DOHH2 (cell line): Measurements from ENCODE around the gene RANBP1.

ENCODE experiments used
- H3F3A ChIP-seq: fragments of 200-600 bp; sonication (generic), shearing (Covaris generic); 2 replicates; pipeline ENCODE4 v1.6.0; 2016; ENCODE audit warnings: antibody characterized with exemption, mild to moderate bottlenecking; ENCODE audit not compliant: control insufficient read depth, insufficient read depth
- H3K27ac ChIP-seq: fragments of 200-600 bp; sonication (generic); 2 replicates; pipeline ENCODE4 v1.5.1; 2014; ENCODE audit warnings: low read depth, mild to moderate bottlenecking, low read length, moderate library complexity
- H3K27me3 ChIP-seq: fragments of 200-600 bp; sonication (generic); 2 replicates; pipeline ENCODE4 v1.6.1; 2014; ENCODE audit warnings: mild to moderate bottlenecking, low read length, mixed read lengths; ENCODE audit not compliant: control insufficient read depth
- H3K36me3 ChIP-seq: fragments of 200-600 bp; sonication (generic); 2 replicates; pipeline ENCODE4 v1.6.1; 2014; ENCODE audit warnings: mild to moderate bottlenecking, low read length, moderate library complexity, mixed read lengths; ENCODE audit not compliant: control insufficient read depth
- H3K4me1 ChIP-seq: fragments of 200-600 bp; sonication (generic); 2 replicates; pipeline ENCODE4 v1.6.1; 2014; ENCODE audit warnings: mild to moderate bottlenecking, low read length, mixed read lengths; ENCODE audit not compliant: control insufficient read depth
- H3K4me2 ChIP-seq: fragments of 200-600 bp; sonication (generic); 2 replicates; pipeline ENCODE4 v1.6.0; 2014; ENCODE audit warnings: mild to moderate bottlenecking, low read length, moderate library complexity
- H3K4me3 ChIP-seq: fragments of 200-600 bp; sonication (generic); 2 replicates; pipeline ENCODE4 v1.5.1; 2014; ENCODE audit warnings: mild to moderate bottlenecking, low read length, mixed read lengths
- H3K79me2 ChIP-seq: fragments of 200-600 bp; sonication (generic); 2 replicates; pipeline ENCODE4 v1.6.1; 2014; ENCODE audit warnings: mild to moderate bottlenecking, low read length, mixed read lengths; ENCODE audit not compliant: control insufficient read depth
- H3K9me2 ChIP-seq: fragments of 200-600 bp; sonication (generic); replicated peaks from 2 replicates; pipeline ENCODE4 v1.6.1; 2014; ENCODE audit warnings: mild to moderate bottlenecking, low read length, mixed read lengths; ENCODE audit not compliant: control insufficient read depth
- H3K9me3 ChIP-seq: fragments of 200-600 bp; sonication (generic); 2 replicates; pipeline ENCODE4 v1.6.1; 2014; ENCODE audit warnings: antibody characterized with exemption, low read length, mixed read lengths; ENCODE audit not compliant: control insufficient read depth, insufficient read depth
- H4K20me1 ChIP-seq: fragments of 200-600 bp; sonication (generic); 2 replicates; pipeline ENCODE4 v1.6.0; 2014; ENCODE audit warnings: low read depth, mild to moderate bottlenecking, antibody characterized with exemption, low read length, moderate library complexity; ENCODE audit not compliant: control insufficient read depth, insufficient read depth
- CTCF ChIP-seq: fragments of 200-600 bp; sonication (generic); IDR thresholded peaks from one replicate; pipeline ENCODE4 v1.5.1; 2014; ENCODE audit warnings: antibody characterized with exemption, mild to moderate bottlenecking, low read depth, low read length; ENCODE audit not compliant: poor library complexity, severe bottlenecking
- EZH2phosphoT487 ChIP-seq: fragments of 200-600 bp; sonication (generic); IDR thresholded peaks from 2 replicates; pipeline ENCODE4 v1.6.1; 2017; ENCODE audit warnings: borderline replicate concordance, mild to moderate bottlenecking, antibody characterized with exemption, low read length, moderate library complexity, mixed read lengths

The RANBP1 gene

GRCh38 chr22:20095521-20095920, 20.4 kb upstream of the RANBP1 start:
- H3K9me2 ChIP-seq = no peaks in the 10 kb centered on the region
- TF ChIP-seq EZH2phosphoT487 (no peak), CTCF (no peak)
- H3K4me1 ChIP-seq = no peaks in the 10 kb centered on the region
- H3K79me2 ChIP-seq = peaks cover 25% of the 10 kb centered on the region
- H3F3A ChIP-seq = no peaks in the 10 kb centered on the region
- no peaks in the 10 kb centered on the region for H4K20me1 ChIP-seq
- no peak overlapping the region for H3K27ac ChIP-seq
- no peak overlapping the region for H3K4me3 ChIP-seq
- H3K36me3 ChIP-seq = peaks cover 95% of the 10 kb centered on the region
- H3K9me3 ChIP-seq = no peaks in the 10 kb centered on the region
- no peaks in the 10 kb centered on the region for H3K27me3 ChIP-seq
- H3K4me2 ChIP-seq = no peak overlapping the region

DNA sequence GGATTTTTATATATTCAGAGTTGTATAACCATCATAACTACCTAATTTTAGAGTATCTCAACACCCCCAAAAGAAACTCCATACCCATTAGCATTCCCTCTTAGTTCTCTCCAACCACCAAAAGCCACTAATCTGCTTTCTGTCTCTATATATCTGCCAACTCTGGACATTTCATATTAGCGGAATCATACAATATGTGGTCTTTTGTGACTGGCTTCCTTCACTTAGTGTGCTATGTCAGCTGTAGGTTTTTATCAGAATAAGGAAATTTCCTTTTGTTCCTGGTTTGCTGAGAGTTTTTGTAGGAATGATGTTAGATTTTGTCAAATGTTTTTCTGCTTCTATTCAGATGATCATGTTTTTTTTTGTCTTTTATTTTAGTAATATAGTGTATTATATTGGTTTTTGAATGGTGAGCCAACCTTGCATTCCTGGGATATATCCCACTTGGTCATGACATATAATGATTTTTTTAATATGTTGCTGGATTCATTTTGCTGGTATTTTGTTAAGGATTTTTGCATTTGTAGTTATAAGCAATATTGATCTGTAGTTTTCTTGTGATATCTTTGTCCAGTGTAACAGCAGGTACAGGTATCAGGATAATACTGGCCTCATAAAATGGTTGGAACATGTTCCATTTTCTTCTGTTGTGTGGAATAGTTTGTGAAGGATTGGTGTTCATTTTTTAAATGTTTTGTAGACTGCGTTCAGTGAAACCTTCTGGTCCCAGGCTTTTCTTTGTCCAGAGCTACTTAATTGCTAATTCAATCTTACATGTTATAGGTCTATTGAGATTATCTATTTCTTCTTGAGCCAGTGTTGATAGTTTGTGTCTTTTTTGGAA, 19.1 kb upstream of the RANBP1 start:
- Histone ChIP-seq H3K79me2 (peaks cover 28% of the 10 kb centered on the region), H3K9me3 (no peaks in the 10 kb centered on the region), H4K20me1 (no peaks in the 10 kb centered on the region), H3K4me3 (no peak overlapping the region), H3K9me2 (no peaks in the 10 kb centered on the region), H3F3A (no peaks in the 10 kb centered on the region), H3K4me1 (no peaks in the 10 kb centered on the region), H3K27ac (no peak overlapping the region), H3K27me3 (no peaks in the 10 kb centered on the region), H3K4me2 (no peak overlapping the region), H3K36me3 (peaks cover 93% of the 10 kb centered on the region)
- TF ChIP-seq CTCF (no peak), EZH2phosphoT487 (no peak)

- TF ChIP-seq CTCF = no peak
- TF ChIP-seq EZH2phosphoT487 = no peak
- Histone ChIP-seq H3K4me3 (no peak overlapping the region), H3K27me3 (no peaks in the 10 kb centered on the region), H3K4me2 (no peak overlapping the region), H3K36me3 (peaks cover 83% of the 10 kb centered on the region), H3K9me2 (no peaks in the 10 kb centered on the region), H3K79me2 (peaks cover 35% of the 10 kb centered on the region), H3F3A (no peaks in the 10 kb centered on the region), H4K20me1 (no peaks in the 10 kb centered on the region), H3K4me1 (no peaks in the 10 kb centered on the region), H3K9me3 (no peaks in the 10 kb centered on the region), H3K27ac (no peak overlapping the region)
Observed at GRCh38 chr22:20099099-20099711, 16.7 kb upstream of the RANBP1 start.
